A673 (cell line): Measurements from ENCODE around the gene SEC62. TPM values are rescaled to one million over a fixed set of nuclear protein-coding genes. Genes with fewer than 3 reads are reported as not detected.

ENCODE experiments used
- BruUV-seq: library from RNA; stranded (reverse); fragments of 400-500 nt; replicated peaks from 2 replicates; lab custom pipeline; 2021; lab: Mats Ljungman, UMichigan
- CTCF ChIA-PET: fragments of 300-600 bp; sonication (Branson Sonifier 250); formaldehyde crosslinking; loops from one replicate; lab custom pipeline; 2022; ENCODE audit warnings: antibody characterized with exemption; lab: Charles Lee
- POLR2A ChIA-PET: fragments of 300-600 bp; sonication (Branson Sonifier 250); formaldehyde crosslinking; loops from one replicate; lab custom pipeline; 2022; ENCODE audit warnings: antibody characterized with exemption; ENCODE audit not compliant: low non-redundant PET; lab: Charles Lee
- DNase-seq: peaks from one replicate; pipeline ENCODE4 v3.0.0-alpha.2; 2015; ENCODE audit warnings: low spot score
- H3K27ac ChIP-seq: fragments of 200-600 bp; sonication (generic); 2 replicates; pipeline ENCODE4 v1.5.1; 2016; ENCODE audit warnings: mixed run types, low read depth, mild to moderate bottlenecking, mixed read lengths, antibody characterized with exemption, low read length; ENCODE audit not compliant: poor library complexity, severe bottlenecking
- H3K27me3 ChIP-seq: fragments of 200-600 bp; sonication (generic); replicated peaks from 2 replicates; pipeline ENCODE4 v1.6.1; 2017; ENCODE audit warnings: mixed run types, low read depth, mild to moderate bottlenecking, mixed read lengths, antibody characterized with exemption, low read length; ENCODE audit not compliant: insufficient read depth, poor library complexity
- H3K36me3 ChIP-seq: fragments of 200-600 bp; sonication (generic); 2 replicates; pipeline ENCODE4 v1.6.1; 2016; ENCODE audit warnings: mixed run types, mild to moderate bottlenecking, mixed read lengths, antibody characterized with exemption, low read length; ENCODE audit not compliant: insufficient read depth, poor library complexity, severe bottlenecking
- H3K4me1 ChIP-seq: fragments of 200-600 bp; sonication (generic); 2 replicates; pipeline ENCODE4 v1.6.1; 2017; ENCODE audit warnings: mixed run types, mild to moderate bottlenecking, mixed read lengths, antibody characterized with exemption, low read length; ENCODE audit not compliant: insufficient read depth, poor library complexity, severe bottlenecking
- H3K4me3 ChIP-seq: fragments of 200-600 bp; sonication (generic); 2 replicates; pipeline ENCODE4 v1.5.1; 2016; ENCODE audit warnings: low read depth, mixed run types, mild to moderate bottlenecking, mixed read lengths, low read length; ENCODE audit not compliant: poor library complexity, severe bottlenecking
- H3K9me3 ChIP-seq: fragments of 200-600 bp; sonication (generic); 2 replicates; pipeline ENCODE4 v1.6.1; 2016; ENCODE audit warnings: mixed run types, low read depth, mild to moderate bottlenecking, mixed read lengths, antibody characterized with exemption, low read length; ENCODE audit not compliant: poor library complexity, severe bottlenecking
- EZH2 ChIP-seq: fragments of 200-600 bp; sonication (generic); IDR thresholded peaks from 2 replicates; pipeline ENCODE4 v1.6.1; 2017; ENCODE audit warnings: borderline replicate concordance, low read depth, mild to moderate bottlenecking, mixed read lengths, antibody characterized with exemption, low read length; ENCODE audit not compliant: poor library complexity, severe bottlenecking
- intact Hi-C: fragments of 100-400 bp; cut with micrococcal nuclease; formaldehyde crosslinking; loops from one replicate; pipeline ENCODE4 v1.10.0; 2022; ENCODE audit not compliant: unreplicated experiment
- total RNA-seq: library from RNA; stranded (reverse); gene quantifications from 2 replicates; pipeline ENCODE4 v1.2.3, GENCODE V29; 2021
- TF ChIP-seq, protein P1 (sequence below): fragments of 300-800, 200-600 bp; sonication (generic); conservative IDR thresholded peaks from 2 replicates; pipeline ENCODE4 v1.5.1; 2017; ENCODE audit warnings: low read depth, mild to moderate bottlenecking, antibody characterized with exemption, low read length, moderate library complexity, mixed read lengths

SEC62 gene
- total RNA-seq, 1 experiment from 2014 or later: 80.9 TPM

- no peaks in the 10 kb centered on the region for H3K4me1 ChIP-seq
- H3K4me3 ChIP-seq: no peak overlapping the region
- no peaks in the 10 kb centered on the region for H3K27me3 ChIP-seq
- H3K9me3 ChIP-seq: no peaks in the 10 kb centered on the region
- TF ChIP-seq, protein P1, sequence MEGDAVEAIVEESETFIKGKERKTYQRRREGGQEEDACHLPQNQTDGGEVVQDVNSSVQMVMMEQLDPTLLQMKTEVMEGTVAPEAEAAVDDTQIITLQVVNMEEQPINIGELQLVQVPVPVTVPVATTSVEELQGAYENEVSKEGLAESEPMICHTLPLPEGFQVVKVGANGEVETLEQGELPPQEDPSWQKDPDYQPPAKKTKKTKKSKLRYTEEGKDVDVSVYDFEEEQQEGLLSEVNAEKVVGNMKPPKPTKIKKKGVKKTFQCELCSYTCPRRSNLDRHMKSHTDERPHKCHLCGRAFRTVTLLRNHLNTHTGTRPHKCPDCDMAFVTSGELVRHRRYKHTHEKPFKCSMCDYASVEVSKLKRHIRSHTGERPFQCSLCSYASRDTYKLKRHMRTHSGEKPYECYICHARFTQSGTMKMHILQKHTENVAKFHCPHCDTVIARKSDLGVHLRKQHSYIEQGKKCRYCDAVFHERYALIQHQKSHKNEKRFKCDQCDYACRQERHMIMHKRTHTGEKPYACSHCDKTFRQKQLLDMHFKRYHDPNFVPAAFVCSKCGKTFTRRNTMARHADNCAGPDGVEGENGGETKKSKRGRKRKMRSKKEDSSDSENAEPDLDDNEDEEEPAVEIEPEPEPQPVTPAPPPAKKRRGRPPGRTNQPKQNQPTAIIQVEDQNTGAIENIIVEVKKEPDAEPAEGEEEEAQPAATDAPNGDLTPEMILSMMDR: no peak
- TF ChIP-seq EZH2: no peak
- intact Hi-C loops: loop anchor here (10.0 kb wide), 1 partner anchor 179 kb away; the partner anchor contains the start of gene LRRC31
- ChIA-PET POLR2A (no interaction called here), CTCF (interaction anchor here (0.6 kb wide), 1 partner anchor 181 kb away, joined by 3 read pairs; no protein-coding TSS in a partner anchor)
- H3K27ac ChIP-seq: no peak overlapping the region
- BruUV-seq: no TSS peak
- DNase-seq: no peak
- H3K36me3 ChIP-seq: no peaks in the 10 kb centered on the region
Observed at GRCh38 chr3:170044271-170044670, 77.7 kb downstream of the SEC62 start.

- no TSS peak for BruUV-seq
- Histone ChIP-seq H3K36me3 (no peaks in the 10 kb centered on the region), H3K27me3 (no peaks in the 10 kb centered on the region), H3K9me3 (no peaks in the 10 kb centered on the region), H3K4me3 (no peak overlapping the region), H3K4me1 (no peaks in the 10 kb centered on the region), H3K27ac (no peak overlapping the region)
- no peak for DNase-seq
- CTCF ChIA-PET: interaction anchor here (0.6 kb wide), 1 partner anchor 182 kb away, joined by 3 read pairs; no protein-coding TSS in a partner anchor
- POLR2A ChIA-PET: no interaction called here
- TF ChIP-seq, protein P1: no peak
- TF ChIP-seq EZH2: no peak
- intact Hi-C loops: loop anchor here (10.0 kb wide), 1 partner anchor 180 kb away; the partner anchor contains the start of gene LRRC31
Observed at GRCh38 chr3:170044795-170045244, 78.2 kb downstream of the SEC62 start.

DNA sequence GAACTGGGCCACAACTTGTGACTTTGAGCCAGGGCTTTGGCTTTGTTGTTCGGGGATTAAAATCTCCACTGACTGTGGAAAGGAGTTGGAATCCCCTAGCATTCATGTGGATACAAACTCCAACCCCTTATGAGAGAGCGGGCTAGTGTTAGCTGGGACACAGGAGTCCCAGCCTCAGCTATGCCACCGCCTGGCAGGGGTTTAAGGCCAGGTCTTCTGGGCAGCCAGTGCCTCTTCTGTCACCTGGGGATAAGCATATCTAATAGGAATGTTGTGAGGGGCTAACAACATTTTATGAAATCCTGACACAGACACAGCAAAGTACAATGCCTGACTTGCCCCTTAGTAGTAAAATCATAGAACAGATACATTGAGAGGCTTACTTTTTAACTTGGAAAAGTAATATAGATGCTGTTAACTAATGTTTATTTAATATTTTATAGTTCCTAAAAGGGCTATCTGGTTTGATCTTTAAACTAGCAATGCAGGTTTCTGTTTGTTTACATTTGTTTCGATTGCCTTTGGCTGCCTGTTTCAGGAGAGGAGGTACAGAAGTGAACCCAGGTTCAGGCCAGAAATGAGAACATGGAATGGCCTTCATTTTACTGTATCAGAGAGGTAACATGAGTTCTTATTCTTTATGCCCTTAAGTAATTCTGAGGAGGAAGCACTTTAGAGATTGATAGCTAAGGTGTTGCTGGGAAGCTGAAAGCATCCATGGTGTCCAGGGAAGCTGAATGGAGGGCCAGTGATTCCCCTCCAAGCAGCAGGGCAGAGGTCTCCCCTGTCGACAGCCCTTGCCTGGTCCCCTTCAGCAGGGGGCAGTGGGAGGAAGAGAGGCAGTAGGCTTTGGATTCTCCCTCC, 79.9 kb downstream of the SEC62 start:
- H3K4me3 ChIP-seq: no peak overlapping the region
- H3K27ac ChIP-seq: no peak overlapping the region
- no TSS peak for BruUV-seq
- H3K36me3 ChIP-seq: no peaks in the 10 kb centered on the region
- no peaks in the 10 kb centered on the region for H3K9me3 ChIP-seq
- CTCF ChIA-PET: no interaction called here
- H3K4me1 ChIP-seq: no peaks in the 10 kb centered on the region
- intact Hi-C loops: loop anchor here (10.0 kb wide), 1 partner anchor 182 kb away; the partner anchor contains the start of gene LRRC31
- no peak for DNase-seq
- H3K27me3 ChIP-seq: no peaks in the 10 kb centered on the region
- POLR2A ChIA-PET: no interaction called here
- no peak for TF ChIP-seq EZH2
- TF ChIP-seq, protein P1: no peak
